HCT116 (cell line): ENCODE measurements around the gene HERC2.

Experiments used
- CBX3 ChIP-seq: IDR thresholded peaks from 2 replicates; pipeline ENCODE4 v1.6.1; 2012; ENCODE audit warnings: low read depth
- CTCF ChIP-seq, 3 experiments: fragments of 200-600 bp in 1 of 3; sonication (generic) in 1 of 3; IDR thresholded peaks in 2 of 3; conservative IDR thresholded peaks in 1 of 3; 2 replicates each; pipeline ENCODE4 v1.5.1; 2012 to 2017; ENCODE audit warnings: low read depth in 2 of 3, low read length in 2 of 3, antibody characterized with exemption in 1 of 3, borderline replicate concordance in 1 of 3, control low read depth in 1 of 3, mild to moderate bottlenecking in 1 of 3, mixed read lengths in 1 of 3, mixed run types in 1 of 3, moderate library complexity in 1 of 3; ENCODE audit not compliant: insufficient read depth in 1 of 3
- POLR2A ChIP-seq: IDR thresholded peaks from 2 replicates; pipeline ENCODE4 v1.7.0; 2011; ENCODE audit warnings: borderline replicate concordance; ENCODE audit not compliant: insufficient read depth, insufficient read length; ENCODE audit errors: extremely low read depth
- POLR2AphosphoS5 ChIP-seq: IDR thresholded peaks from 2 replicates; pipeline ENCODE4 v1.6.1; 2011; ENCODE audit warnings: mild to moderate bottlenecking, low read depth, low read length, moderate library complexity
- ZFX ChIP-seq: fragments of 450-650 bp; IDR thresholded peaks from 2 replicates; pipeline ENCODE4 v1.6.1; 2017

- no peak for TF ChIP-seq CTCF (IDR thresholded peaks at IDR 0.05 in 2 of 3, conservative IDR thresholded peaks at IDR 0.05 in 1 of 3; ENCODE audit: borderline replicate concordance in 1 of 3, insufficient read depth in 1 of 3, low read depth in 2 of 3, low read length in 2 of 3)
- TF ChIP-seq POLR2A: no peak
- TF ChIP-seq POLR2AphosphoS5: no peak
- TF ChIP-seq CBX3: no peak
- TF ChIP-seq ZFX: no peak
Observed at GRCh38 chr15:28122038-28122949, 199.7 kb downstream of the HERC2 start.
